Liver (tissue), 9 donors: Measurements from ENCODE around the gene FLNB. TPM values are rescaled to one million over a fixed set of nuclear protein-coding genes. Genes with fewer than 3 reads are reported as not detected.

Source experiments
- DNase-seq: peaks from one replicate; pipeline ENCODE4 v3.0.0-alpha.2; 2017; ENCODE audit warnings: low spot score
- H3K27ac ChIP-seq, 2 donors: one replicate each; pipeline ENCODE4 v1.7.0; 2013; ENCODE audit warnings: inconsistent platforms in 2 of 2, low read length in 2 of 2, control low read depth in 1 of 2, low read depth in 1 of 2, mild to moderate bottlenecking in 1 of 2
- H3K27me3 ChIP-seq, 4 donors: one replicate each; pipeline versions ENCODE4 v1.6.1 to v1.7.0; 2013; ENCODE audit warnings: low read length in 3 of 4, inconsistent platforms in 1 of 4, mild to moderate bottlenecking in 1 of 4, moderate library complexity in 1 of 4; ENCODE audit not compliant: control insufficient read depth in 4 of 4, insufficient read depth in 4 of 4
- H3K36me3 ChIP-seq, 4 donors: one replicate each; pipeline versions ENCODE4 v1.6.1 to v1.7.0; 2013; ENCODE audit warnings: low read length in 3 of 4, mild to moderate bottlenecking in 3 of 4, low read depth in 1 of 4, moderate library complexity in 1 of 4; ENCODE audit not compliant: control insufficient read depth in 4 of 4, insufficient read depth in 3 of 4
- H3K4me1 ChIP-seq, 4 donors: one replicate each; pipeline versions ENCODE4 v1.6.1 to v1.7.0; 2013; ENCODE audit warnings: low read length in 3 of 4, mild to moderate bottlenecking in 3 of 4, moderate library complexity in 1 of 4; ENCODE audit not compliant: control insufficient read depth in 4 of 4, insufficient read depth in 4 of 4
- H3K4me3 ChIP-seq, 3 donors: one replicate each; pipeline versions ENCODE4 v1.6.1 to v1.7.0; 2013; ENCODE audit warnings: low read length in 3 of 3, control low read depth in 1 of 3, low read depth in 1 of 3, mild to moderate bottlenecking in 1 of 3
- H3K9ac ChIP-seq, 2 donors: one replicate each; pipeline ENCODE4 v1.7.0; 2013; ENCODE audit warnings: low read length in 2 of 2, mild to moderate bottlenecking in 2 of 2, moderate library complexity in 2 of 2, control low read depth in 1 of 2, low read depth in 1 of 2
- H3K9me3 ChIP-seq, 4 donors: one replicate each; pipeline versions ENCODE4 v1.6.1 to v1.7.0; 2013; ENCODE audit warnings: low read length in 3 of 4; ENCODE audit not compliant: control insufficient read depth in 4 of 4
- ATF3 ChIP-seq: IDR thresholded peaks from 2 replicates; pipeline ENCODE4 v1.6.1; 2016; ENCODE audit warnings: antibody characterized with exemption
- CTCF ChIP-seq: fragments of 150-350 bp; IDR thresholded peaks from 2 replicates; pipeline ENCODE4 v1.5.1; 2017; ENCODE audit warnings: improper control_type of control experiment, low read depth, low read length; ENCODE audit not compliant: missing input control
- EGR1 ChIP-seq, 2 donors: IDR thresholded peaks; 2 replicates each; pipeline ENCODE4 v1.6.1; 2016 to 2018; ENCODE audit warnings: antibody characterized with exemption in 2 of 2, low read depth in 2 of 2
- FOXA1 ChIP-seq: IDR thresholded peaks from 2 replicates; pipeline ENCODE4 v1.6.1; 2016; ENCODE audit warnings: antibody characterized with exemption
- FOXA2 ChIP-seq: IDR thresholded peaks from 2 replicates; pipeline ENCODE4 v1.6.1; 2016; ENCODE audit warnings: antibody characterized with exemption
- GABPA ChIP-seq, 2 donors: IDR thresholded peaks in 1 of 2; conservative IDR thresholded peaks in 1 of 2; 2 replicates each; pipeline ENCODE4 v1.6.1; 2016; ENCODE audit warnings: antibody characterized with exemption in 2 of 2, mild to moderate bottlenecking in 1 of 2, moderate library complexity in 1 of 2
- HNF4A ChIP-seq, 2 donors: conservative IDR thresholded peaks; 2 replicates each; pipeline ENCODE4 v1.6.1; 2016; ENCODE audit warnings: antibody characterized with exemption in 2 of 2, mild to moderate bottlenecking in 2 of 2
- HNF4G ChIP-seq: IDR thresholded peaks from 2 replicates; pipeline ENCODE4 v1.6.1; 2016; ENCODE audit warnings: antibody characterized with exemption
- JUND ChIP-seq, 2 donors: IDR thresholded peaks; 2 replicates each; pipeline ENCODE4 v1.6.1; 2016; ENCODE audit warnings: antibody characterized with exemption in 2 of 2
- MAX ChIP-seq: IDR thresholded peaks from 2 replicates; pipeline ENCODE4 v1.6.1; 2016; ENCODE audit warnings: antibody characterized with exemption
- NR2F2 ChIP-seq: IDR thresholded peaks from 2 replicates; pipeline ENCODE4 v1.6.1; 2016; ENCODE audit warnings: antibody characterized with exemption
- RAD21 ChIP-seq, 2 donors: IDR thresholded peaks; 2 replicates each; pipeline ENCODE4 v1.6.1; 2016; ENCODE audit warnings: antibody characterized with exemption in 2 of 2, mild to moderate bottlenecking in 2 of 2
- REST ChIP-seq: IDR thresholded peaks from 2 replicates; pipeline ENCODE4 v1.6.1; 2016; ENCODE audit warnings: antibody characterized with exemption, mild to moderate bottlenecking
- RXRA ChIP-seq, 2 donors: IDR thresholded peaks; 2 replicates each; pipeline ENCODE4 v1.6.1; 2017 to 2018; ENCODE audit warnings: antibody characterized with exemption in 2 of 2, mild to moderate bottlenecking in 1 of 2
- SP1 ChIP-seq: IDR thresholded peaks from 2 replicates; pipeline ENCODE4 v1.6.1; 2018; ENCODE audit warnings: antibody characterized with exemption, mild to moderate bottlenecking
- TAF1 ChIP-seq: conservative IDR thresholded peaks from 2 replicates; pipeline ENCODE4 v1.6.1; 2016; ENCODE audit warnings: antibody characterized with exemption, mild to moderate bottlenecking
- YY1 ChIP-seq: IDR thresholded peaks from 2 replicates; pipeline ENCODE4 v1.6.1; 2016; ENCODE audit warnings: antibody characterized with exemption, mild to moderate bottlenecking
- ZBTB33 ChIP-seq: IDR thresholded peaks from 2 replicates; pipeline ENCODE4 v1.6.1; 2016; ENCODE audit warnings: antibody characterized with exemption
- WGBS: extraction: QIAGEN DNeasy Blood & Tissue Kit; methylation state at CpG from one replicate; pipeline ENCODE4 v1.1.7; 2013; 5-methylcytosine and 5-hydroxymethylcytosine counted together
- polyA plus RNA-seq, 2 donors: library from polyadenylated mRNA; stranded (reverse) in 1 of 2; unstranded in 1 of 2; fragments of 200-250 nt in 1 of 2; fragments of >200 nt in 1 of 2; fragmentation: Nextera tagmentation in 1 of 2; extraction: Ambion mirVana in 1 of 2; gene quantifications; one replicate each; pipeline versions ENCODE4 v1.2.1 to v1.2.3, GENCODE V29; 2013 to 2015
- total RNA-seq, 2 donors: library from RNA; depleted of rRNA; stranded (reverse); fragments of >200 nt; gene quantifications; one replicate each; pipeline ENCODE4 v1.2.3, GENCODE V29; 2014
- donor health status: healthy.
- donor health status: healthy.
- donor health status: healthy.
- donor health status: healthy.
- donor health status: healthy.

FLNB gene
- total and polyA plus RNA-seq, 4 donors = 22.9 to 124 (median 44.3) TPM

- no peak for DNase-seq
- Histone ChIP-seq H3K4me1 (peaks cover 0 to 12% (median 5%) of the 10 kb centered on the region in 4 donors), H3K36me3 (peaks cover 0 to 20% (median 5%) of the 10 kb centered on the region in 4 donors), H3K4me3 (no peak overlapping the region), H3K27me3 (no peaks in the 10 kb centered on the region), H3K9ac (no peak overlapping the region), H3K9me3 (no peaks in the 10 kb centered on the region), H3K27ac (peak overlapping the region; percentile 3 to 41)
- TF ChIP-seq JUND (IDR thresholded peaks at IDR 0.05) (no peak), ZBTB33 (no peak), FOXA1 (no peak), RXRA (IDR thresholded peaks at IDR 0.05) (peak; percentile 22 to 41), NR2F2 (no peak), CTCF (no peak), SP1 (peak; percentile 5), HNF4A (conservative IDR thresholded peaks at IDR 0.05) (no peak), TAF1 (no peak)
- 73% methylated on average over 5 of the region's 5 CpGs for WGBS
These were observed 76.7 kb downstream of the FLNB start for GRCh38 chr3:58084788-58085543.

- no peaks in the 10 kb centered on the region for H3K27me3 ChIP-seq
- H3K4me1 ChIP-seq = peaks cover 0 to 12% (median 5%) of the 10 kb centered on the region in 4 donors
- H3K36me3 ChIP-seq = peaks cover 0 to 17% (median 2%) of the 10 kb centered on the region in 4 donors
- no peak for DNase-seq
- no peak overlapping the region for H3K9ac ChIP-seq
- 80% methylated on average over 6 of the region's 6 CpGs for WGBS
- no peak overlapping the region for H3K27ac ChIP-seq
- no peak for TF ChIP-seq HNF4G
- TF ChIP-seq CTCF = no peak
- no peak for TF ChIP-seq ZBTB33
- no peak for TF ChIP-seq RXRA (IDR thresholded peaks at IDR 0.05)
- TF ChIP-seq SP1 = no peak
- TF ChIP-seq GABPA (IDR thresholded peaks at IDR 0.05 in 1 of 2, conservative IDR thresholded peaks at IDR 0.05 in 1 of 2) = no peak
- no peak for TF ChIP-seq FOXA1
- no peak for TF ChIP-seq FOXA2
- TF ChIP-seq NR2F2 = no peak
- no peak for TF ChIP-seq RAD21 (IDR thresholded peaks at IDR 0.05)
- TF ChIP-seq ATF3 = no peak
- TF ChIP-seq REST = no peak
- TF ChIP-seq TAF1 = no peak
- TF ChIP-seq EGR1 (IDR thresholded peaks at IDR 0.05; ENCODE audit: low read depth in 2 of 2) = no peak
- no peak for TF ChIP-seq JUND (IDR thresholded peaks at IDR 0.05)
- TF ChIP-seq HNF4A (conservative IDR thresholded peaks at IDR 0.05) = no peak
- TF ChIP-seq YY1 = no peak
- no peak for TF ChIP-seq MAX
- no peak overlapping the region for H3K4me3 ChIP-seq
- H3K9me3 ChIP-seq = no peaks in the 10 kb centered on the region
These were observed 77.4 kb downstream of the FLNB start for GRCh38 chr3:58085616-58086015.
